HCT116 (cell line): Measurements from ENCODE around the gene TAPT1. TPM values are rescaled to one million over a fixed set of nuclear protein-coding genes. Genes with fewer than 3 reads are reported as not detected.

Source experiments
- ATAC-seq: fragments of 200-7000 bp; cut with Tn5 transposase; 2 replicates; pipeline ENCODE4 v1.9.1; 2020; ENCODE audit warnings: mild to moderate bottlenecking, moderate library complexity
- BruUV-seq: library from RNA; stranded (reverse); fragments of 400-500 nt; replicated peaks from 2 replicates; lab custom pipeline; 2021; lab: Mats Ljungman, UMichigan
- CTCF ChIA-PET: fragments of 300-600 bp; sonication (Branson Sonifier 250); formaldehyde crosslinking; loops from one replicate; lab custom pipeline; 2021; ENCODE audit warnings: antibody characterized with exemption; lab: Charles Lee
- POLR2A ChIA-PET: fragments of 300-600, 350-600 bp; sonication (Branson Sonifier 250); formaldehyde crosslinking; loops from one replicate; lab custom pipeline; 2021; ENCODE audit warnings: antibody characterized with exemption; lab: Charles Lee
- RAD21 ChIA-PET, 2 experiments: fragments of 300-600 bp; sonication (Branson Sonifier 250); formaldehyde crosslinking; loops; one replicate each; lab custom pipeline; 2023; ENCODE audit warnings: low total read pairs in 2 of 2; ENCODE audit not compliant: uncharacterized antibody in 2 of 2, unreplicated experiment in 2 of 2, low non-redundant PET in 1 of 2; lab: Charles Lee
- DNase-seq: peaks from one replicate; pipeline ENCODE4 v3.0.0-alpha.2; 2010; ENCODE audit warnings: low read depth, low spot score
- H2AFZ ChIP-seq: fragments of 200-600 bp; shearing (Covaris generic), sonication (generic); 2 replicates; pipeline ENCODE4 v1.6.1; 2017; ENCODE audit warnings: low read depth, mixed run types, mixed read lengths, antibody characterized with exemption, low read length; ENCODE audit not compliant: poor library complexity, severe bottlenecking
- H3K27ac ChIP-seq: 2 replicates; pipeline ENCODE4 v1.5.1; 2012; ENCODE audit warnings: low read depth, low read length
- H3K27me3 ChIP-seq: fragments of 200-600 bp; sonication (generic); 2 replicates; pipeline ENCODE4 v1.6.1; 2016; ENCODE audit warnings: mixed run types, low read length, mixed read lengths; ENCODE audit not compliant: insufficient read depth
- H3K36me3 ChIP-seq, 2 experiments: fragments of 200-500 bp in 1 of 2; fragments of 200-600 bp in 1 of 2; sonication (Bioruptor generic) in 1 of 2; sonication (generic) in 1 of 2; 2 replicates each; pipeline versions ENCODE4 v1.5.1 to v1.6.1; 2014 to 2016; ENCODE audit warnings: low read length in 2 of 2, inconsistent platforms in 1 of 2, mixed read lengths in 1 of 2, mixed run types in 1 of 2; ENCODE audit not compliant: insufficient read depth in 2 of 2, control insufficient read depth in 1 of 2
- H3K4me1 ChIP-seq, 2 experiments: fragments of 200-600 bp in 1 of 2; sonication (generic) in 1 of 2; 2 replicates each; pipeline versions ENCODE4 v1.5.1 to v1.6.1; 2012 to 2017; ENCODE audit warnings: low read length in 2 of 2, inconsistent platforms in 1 of 2, mild to moderate bottlenecking in 1 of 2, mixed read lengths in 1 of 2, mixed run types in 1 of 2, moderate library complexity in 1 of 2; ENCODE audit not compliant: insufficient read depth in 2 of 2, control insufficient read depth in 1 of 2
- H3K4me2 ChIP-seq: fragments of 200-600 bp; sonication (generic); 2 replicates; pipeline ENCODE4 v1.6.1; 2017; ENCODE audit warnings: mixed run types, low read length, mixed read lengths
- H3K4me3 ChIP-seq, 2 experiments: fragments of 200-600 bp in 1 of 2; sonication (generic) in 1 of 2; replicated peaks in 1 of 2; 2 replicates each; pipeline ENCODE4 v1.5.1; 2011 to 2016; ENCODE audit warnings: low read length in 2 of 2, control low read depth in 1 of 2, low read depth in 1 of 2, mild to moderate bottlenecking in 1 of 2, mixed read lengths in 1 of 2, mixed run types in 1 of 2
- H3K79me2 ChIP-seq: fragments of 200-600 bp; sonication (generic); 2 replicates; pipeline ENCODE4 v1.6.1; 2017; ENCODE audit warnings: mild to moderate bottlenecking, mixed run types, low read length, moderate library complexity, mixed read lengths; ENCODE audit not compliant: insufficient read depth
- H3K9ac ChIP-seq: fragments of 200-600 bp; sonication (generic); 2 replicates; pipeline ENCODE4 v1.6.1; 2016; ENCODE audit warnings: low read length, mixed read lengths
- H3K9me2 ChIP-seq: fragments of 200-600 bp; sonication (generic), shearing (Covaris generic); 2 replicates; pipeline ENCODE4 v1.6.1; 2017; ENCODE audit warnings: mixed run types, mild to moderate bottlenecking, moderate library complexity; ENCODE audit not compliant: insufficient read depth
- H3K9me3 ChIP-seq, 2 experiments: fragments of 200-500 bp in 1 of 2; fragments of 200-600 bp in 1 of 2; sonication (Bioruptor generic) in 1 of 2; sonication (generic) in 1 of 2; 2 replicates each; pipeline ENCODE4 v1.6.1; 2014 to 2017; ENCODE audit warnings: low read length in 2 of 2, mixed read lengths in 2 of 2, inconsistent platforms in 1 of 2, low read depth in 1 of 2, mild to moderate bottlenecking in 1 of 2, mixed run types in 1 of 2, moderate library complexity in 1 of 2; ENCODE audit not compliant: control insufficient read depth in 1 of 2, insufficient read depth in 1 of 2
- H4K20me1 ChIP-seq: fragments of 200-600 bp; sonication (generic), shearing (Covaris generic); 2 replicates; pipeline ENCODE4 v1.6.1; 2017; ENCODE audit warnings: mixed run types, mild to moderate bottlenecking, moderate library complexity; ENCODE audit not compliant: insufficient read depth
- CBX3 ChIP-seq: IDR thresholded peaks from 2 replicates; pipeline ENCODE4 v1.6.1; 2012; ENCODE audit warnings: low read depth
- EGR1 ChIP-seq: IDR thresholded peaks from 2 replicates; pipeline ENCODE4 v1.6.1; 2012; ENCODE audit warnings: low read depth
- EZH2phosphoT487 ChIP-seq: fragments of 200-600 bp; IDR thresholded peaks from 2 replicates; pipeline ENCODE4 v1.6.1; 2018; ENCODE audit warnings: antibody characterized with exemption, borderline replicate concordance
- JUND ChIP-seq: IDR thresholded peaks from 2 replicates; pipeline ENCODE4 v1.6.1; 2012
- POLR2AphosphoS5 ChIP-seq: IDR thresholded peaks from 2 replicates; pipeline ENCODE4 v1.6.1; 2011; ENCODE audit warnings: mild to moderate bottlenecking, low read depth, low read length, moderate library complexity
- SP1 ChIP-seq: IDR thresholded peaks from 2 replicates; pipeline ENCODE4 v1.6.1; 2012; ENCODE audit warnings: low read depth
- SRF ChIP-seq: IDR thresholded peaks from 2 replicates; pipeline ENCODE4 v1.6.1; 2012; ENCODE audit warnings: low read depth
- TCF7L2 ChIP-seq: IDR thresholded peaks from 2 replicates; pipeline ENCODE4 v1.7.0; 2011; ENCODE audit warnings: borderline replicate concordance, inconsistent platforms; ENCODE audit not compliant: insufficient read depth, insufficient read length; ENCODE audit errors: extremely low read depth
- YY1 ChIP-seq: IDR thresholded peaks from 2 replicates; pipeline ENCODE4 v1.6.1; 2011; ENCODE audit warnings: low read length, low read depth, moderate library complexity, mild to moderate bottlenecking; ENCODE audit not compliant: insufficient replicate concordance; ENCODE audit errors: extremely low read depth
- ZFX ChIP-seq: fragments of 450-650 bp; IDR thresholded peaks from 2 replicates; pipeline ENCODE4 v1.6.1; 2017
- ZNF274 ChIP-seq: fragments of 200-500 bp; sonication (Bioruptor generic); IDR thresholded peaks from 2 replicates; pipeline ENCODE4 v1.6.1; 2014; ENCODE audit warnings: mild to moderate bottlenecking, low read depth, low read length, inconsistent platforms
- intact Hi-C: fragments of 100-400 bp; cut with micrococcal nuclease; formaldehyde crosslinking; loops from 2 replicates; pipeline ENCODE4 v1.10.0; 2022
- total RNA-seq: library from RNA; stranded (reverse); gene quantifications from one replicate; pipeline ENCODE4 v1.2.1, GENCODE V29; 2021; ENCODE audit not compliant: unreplicated experiment
- TF ChIP-seq, protein P1 (sequence below): IDR thresholded peaks from 2 replicates; pipeline ENCODE4 v1.6.1; 2012; ENCODE audit warnings: low read depth
- TF ChIP-seq, protein P2 (sequence below): IDR thresholded peaks from 2 replicates; pipeline ENCODE4 v1.6.1; 2011; ENCODE audit warnings: mild to moderate bottlenecking, low read length, moderate library complexity; ENCODE audit not compliant: insufficient replicate concordance; ENCODE audit errors: extremely low read depth
- TF ChIP-seq, protein P3 (sequence below), 3 experiments: fragments of 200-600 bp in 1 of 3; sonication (generic) in 1 of 3; IDR thresholded peaks in 2 of 3; conservative IDR thresholded peaks in 1 of 3; 2 replicates each; pipeline ENCODE4 v1.5.1; 2012 to 2017; ENCODE audit warnings: low read depth in 2 of 3, low read length in 2 of 3, antibody characterized with exemption in 1 of 3, borderline replicate concordance in 1 of 3, control low read depth in 1 of 3, mild to moderate bottlenecking in 1 of 3, mixed read lengths in 1 of 3, mixed run types in 1 of 3, moderate library complexity in 1 of 3; ENCODE audit not compliant: insufficient read depth in 1 of 3
- TF ChIP-seq, protein P4 (sequence below): IDR thresholded peaks from 2 replicates; pipeline ENCODE4 v1.6.1; 2012

TAPT1 gene
- total RNA-seq, 1 experiment from 2014 or later = 11.7 TPM

DNA sequence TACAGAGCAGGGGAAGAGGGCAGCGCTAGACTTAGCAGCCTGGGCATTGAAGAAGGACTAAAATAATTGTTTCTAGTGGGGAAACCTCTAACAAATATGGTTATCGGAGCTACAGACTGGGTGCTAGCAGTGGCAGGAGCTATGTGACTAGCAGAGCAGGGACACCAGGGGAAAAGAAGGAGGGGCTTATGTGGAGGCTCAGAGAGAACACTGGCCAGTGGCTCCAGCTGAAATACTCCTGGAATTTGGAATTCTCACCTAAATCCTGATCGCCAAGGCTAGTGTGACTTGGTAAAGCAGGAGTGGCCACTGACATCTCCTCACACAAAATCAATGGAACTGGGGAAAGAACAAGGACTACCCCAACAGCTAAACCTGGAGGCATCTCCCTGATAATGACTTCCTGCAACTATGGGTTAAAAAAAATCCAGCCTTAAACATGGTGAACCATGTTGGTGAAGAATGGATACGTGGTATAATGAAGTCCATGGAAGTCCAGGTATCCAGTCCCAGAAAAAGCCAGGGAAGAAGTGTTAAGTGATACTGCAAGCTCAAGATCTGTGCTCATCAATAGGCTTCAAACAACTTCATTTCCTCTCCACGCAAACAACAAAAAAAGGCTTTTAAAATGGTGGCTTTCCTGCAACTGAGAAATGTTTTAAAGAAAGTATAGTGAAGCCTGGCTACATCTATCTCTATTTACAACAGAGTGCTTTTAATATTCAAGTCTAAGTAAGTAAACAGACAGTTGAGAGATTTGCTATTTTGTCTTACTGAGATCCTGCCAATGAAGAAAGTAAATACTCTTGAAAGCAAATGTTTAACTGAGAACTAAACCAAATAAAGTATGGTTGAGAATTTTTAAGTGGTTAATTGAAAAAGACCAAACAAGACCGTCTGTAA lies 1.8 kb downstream of the TAPT1 start:
- H3K4me3 ChIP-seq = no peak overlapping the region; a peak in 1 of 4 replicates
- POLR2A ChIA-PET = no interaction called here
- no peaks in the 10 kb centered on the region for H3K36me3 ChIP-seq
- no peaks in the 10 kb centered on the region for H3K9me3 ChIP-seq
- no TSS peak for BruUV-seq
- H3K9me2 ChIP-seq = no peaks in the 10 kb centered on the region
- no peak for ATAC-seq
- no peaks in the 10 kb centered on the region for H4K20me1 ChIP-seq
- 0 out of 2 replicates have a peak overlapping the region, but pooled peaks have one; percentile 65 for H3K9ac ChIP-seq
- peaks cover 0 to 16% of the 10 kb centered on the region in 2 experiments; a peak in 3 of 4 replicates for H3K4me1 ChIP-seq
- H3K27me3 ChIP-seq = no peaks in the 10 kb centered on the region
- no peak overlapping the region for H2AFZ ChIP-seq
- intact Hi-C loops = no loop called here
- TF ChIP-seq CBX3 (no peak), SP1 (no peak), JUND (no peak), TCF7L2 (no peak), EGR1 (no peak), SRF (no peak), YY1 (no peak), POLR2AphosphoS5 (no peak), EZH2phosphoT487 (no peak), ZNF274 (no peak), ZFX (no peak)
- TF ChIP-seq, protein P1, sequence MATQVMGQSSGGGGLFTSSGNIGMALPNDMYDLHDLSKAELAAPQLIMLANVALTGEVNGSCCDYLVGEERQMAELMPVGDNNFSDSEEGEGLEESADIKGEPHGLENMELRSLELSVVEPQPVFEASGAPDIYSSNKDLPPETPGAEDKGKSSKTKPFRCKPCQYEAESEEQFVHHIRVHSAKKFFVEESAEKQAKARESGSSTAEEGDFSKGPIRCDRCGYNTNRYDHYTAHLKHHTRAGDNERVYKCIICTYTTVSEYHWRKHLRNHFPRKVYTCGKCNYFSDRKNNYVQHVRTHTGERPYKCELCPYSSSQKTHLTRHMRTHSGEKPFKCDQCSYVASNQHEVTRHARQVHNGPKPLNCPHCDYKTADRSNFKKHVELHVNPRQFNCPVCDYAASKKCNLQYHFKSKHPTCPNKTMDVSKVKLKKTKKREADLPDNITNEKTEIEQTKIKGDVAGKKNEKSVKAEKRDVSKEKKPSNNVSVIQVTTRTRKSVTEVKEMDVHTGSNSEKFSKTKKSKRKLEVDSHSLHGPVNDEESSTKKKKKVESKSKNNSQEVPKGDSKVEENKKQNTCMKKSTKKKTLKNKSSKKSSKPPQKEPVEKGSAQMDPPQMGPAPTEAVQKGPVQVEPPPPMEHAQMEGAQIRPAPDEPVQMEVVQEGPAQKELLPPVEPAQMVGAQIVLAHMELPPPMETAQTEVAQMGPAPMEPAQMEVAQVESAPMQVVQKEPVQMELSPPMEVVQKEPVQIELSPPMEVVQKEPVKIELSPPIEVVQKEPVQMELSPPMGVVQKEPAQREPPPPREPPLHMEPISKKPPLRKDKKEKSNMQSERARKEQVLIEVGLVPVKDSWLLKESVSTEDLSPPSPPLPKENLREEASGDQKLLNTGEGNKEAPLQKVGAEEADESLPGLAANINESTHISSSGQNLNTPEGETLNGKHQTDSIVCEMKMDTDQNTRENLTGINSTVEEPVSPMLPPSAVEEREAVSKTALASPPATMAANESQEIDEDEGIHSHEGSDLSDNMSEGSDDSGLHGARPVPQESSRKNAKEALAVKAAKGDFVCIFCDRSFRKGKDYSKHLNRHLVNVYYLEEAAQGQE = no peak
- TF ChIP-seq, protein P2, sequence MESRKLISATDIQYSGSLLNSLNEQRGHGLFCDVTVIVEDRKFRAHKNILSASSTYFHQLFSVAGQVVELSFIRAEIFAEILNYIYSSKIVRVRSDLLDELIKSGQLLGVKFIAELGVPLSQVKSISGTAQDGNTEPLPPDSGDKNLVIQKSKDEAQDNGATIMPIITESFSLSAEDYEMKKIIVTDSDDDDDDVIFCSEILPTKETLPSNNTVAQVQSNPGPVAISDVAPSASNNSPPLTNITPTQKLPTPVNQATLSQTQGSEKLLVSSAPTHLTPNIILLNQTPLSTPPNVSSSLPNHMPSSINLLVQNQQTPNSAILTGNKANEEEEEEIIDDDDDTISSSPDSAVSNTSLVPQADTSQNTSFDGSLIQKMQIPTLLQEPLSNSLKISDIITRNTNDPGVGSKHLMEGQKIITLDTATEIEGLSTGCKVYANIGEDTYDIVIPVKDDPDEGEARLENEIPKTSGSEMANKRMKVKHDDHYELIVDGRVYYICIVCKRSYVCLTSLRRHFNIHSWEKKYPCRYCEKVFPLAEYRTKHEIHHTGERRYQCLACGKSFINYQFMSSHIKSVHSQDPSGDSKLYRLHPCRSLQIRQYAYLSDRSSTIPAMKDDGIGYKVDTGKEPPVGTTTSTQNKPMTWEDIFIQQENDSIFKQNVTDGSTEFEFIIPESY = no peak
- TF ChIP-seq, protein P3, sequence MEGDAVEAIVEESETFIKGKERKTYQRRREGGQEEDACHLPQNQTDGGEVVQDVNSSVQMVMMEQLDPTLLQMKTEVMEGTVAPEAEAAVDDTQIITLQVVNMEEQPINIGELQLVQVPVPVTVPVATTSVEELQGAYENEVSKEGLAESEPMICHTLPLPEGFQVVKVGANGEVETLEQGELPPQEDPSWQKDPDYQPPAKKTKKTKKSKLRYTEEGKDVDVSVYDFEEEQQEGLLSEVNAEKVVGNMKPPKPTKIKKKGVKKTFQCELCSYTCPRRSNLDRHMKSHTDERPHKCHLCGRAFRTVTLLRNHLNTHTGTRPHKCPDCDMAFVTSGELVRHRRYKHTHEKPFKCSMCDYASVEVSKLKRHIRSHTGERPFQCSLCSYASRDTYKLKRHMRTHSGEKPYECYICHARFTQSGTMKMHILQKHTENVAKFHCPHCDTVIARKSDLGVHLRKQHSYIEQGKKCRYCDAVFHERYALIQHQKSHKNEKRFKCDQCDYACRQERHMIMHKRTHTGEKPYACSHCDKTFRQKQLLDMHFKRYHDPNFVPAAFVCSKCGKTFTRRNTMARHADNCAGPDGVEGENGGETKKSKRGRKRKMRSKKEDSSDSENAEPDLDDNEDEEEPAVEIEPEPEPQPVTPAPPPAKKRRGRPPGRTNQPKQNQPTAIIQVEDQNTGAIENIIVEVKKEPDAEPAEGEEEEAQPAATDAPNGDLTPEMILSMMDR (IDR thresholded peaks at IDR 0.05 in 2 of 3, conservative IDR thresholded peaks at IDR 0.05 in 1 of 3; ENCODE audit: borderline replicate concordance in 1 of 3, insufficient read depth in 1 of 3, low read depth in 2 of 3, low read length in 2 of 3) = no peak
- TF ChIP-seq, protein P4, sequence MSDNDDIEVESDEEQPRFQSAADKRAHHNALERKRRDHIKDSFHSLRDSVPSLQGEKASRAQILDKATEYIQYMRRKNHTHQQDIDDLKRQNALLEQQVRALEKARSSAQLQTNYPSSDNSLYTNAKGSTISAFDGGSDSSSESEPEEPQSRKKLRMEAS = no peak
- TF ChIP-seq, all 23 proteins: peak for 0
- no peak for DNase-seq
- ChIA-PET CTCF (interaction anchor here (1.2 kb wide), 1 partner anchor 19 kb away, joined by 4 read pairs; no protein-coding TSS in a partner anchor), RAD21 (no interaction called here)
- H3K27ac ChIP-seq = no peak overlapping the region
- H3K4me2 ChIP-seq = peak overlapping the region; percentile 95; the same call in 1 of the 2 replicates
- H3K79me2 ChIP-seq = no peaks in the 10 kb centered on the region
